Measurements from ENCODE around the gene DNAJC27.

DNA sequence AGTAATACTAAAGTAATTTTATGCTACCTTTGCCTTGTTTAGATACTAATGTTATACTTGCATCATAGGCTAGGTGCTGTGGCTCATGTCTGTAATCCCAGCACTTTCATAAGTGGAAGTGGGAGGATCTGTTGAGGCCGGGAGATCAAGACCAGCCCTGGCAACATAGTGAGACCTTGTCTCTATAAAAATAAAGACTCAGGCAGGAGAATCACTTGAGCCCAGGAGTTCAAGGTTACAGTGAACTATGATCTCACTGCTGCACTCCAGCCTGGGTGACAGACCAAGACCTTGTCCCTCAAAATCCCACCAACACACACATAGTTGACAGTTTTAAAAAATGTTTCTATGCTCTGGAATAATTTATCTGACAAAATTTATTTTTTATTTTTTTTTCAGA is 6.9 kb upstream of the DNAJC27 start:
- TF ChIP-seq, protein P1, sequence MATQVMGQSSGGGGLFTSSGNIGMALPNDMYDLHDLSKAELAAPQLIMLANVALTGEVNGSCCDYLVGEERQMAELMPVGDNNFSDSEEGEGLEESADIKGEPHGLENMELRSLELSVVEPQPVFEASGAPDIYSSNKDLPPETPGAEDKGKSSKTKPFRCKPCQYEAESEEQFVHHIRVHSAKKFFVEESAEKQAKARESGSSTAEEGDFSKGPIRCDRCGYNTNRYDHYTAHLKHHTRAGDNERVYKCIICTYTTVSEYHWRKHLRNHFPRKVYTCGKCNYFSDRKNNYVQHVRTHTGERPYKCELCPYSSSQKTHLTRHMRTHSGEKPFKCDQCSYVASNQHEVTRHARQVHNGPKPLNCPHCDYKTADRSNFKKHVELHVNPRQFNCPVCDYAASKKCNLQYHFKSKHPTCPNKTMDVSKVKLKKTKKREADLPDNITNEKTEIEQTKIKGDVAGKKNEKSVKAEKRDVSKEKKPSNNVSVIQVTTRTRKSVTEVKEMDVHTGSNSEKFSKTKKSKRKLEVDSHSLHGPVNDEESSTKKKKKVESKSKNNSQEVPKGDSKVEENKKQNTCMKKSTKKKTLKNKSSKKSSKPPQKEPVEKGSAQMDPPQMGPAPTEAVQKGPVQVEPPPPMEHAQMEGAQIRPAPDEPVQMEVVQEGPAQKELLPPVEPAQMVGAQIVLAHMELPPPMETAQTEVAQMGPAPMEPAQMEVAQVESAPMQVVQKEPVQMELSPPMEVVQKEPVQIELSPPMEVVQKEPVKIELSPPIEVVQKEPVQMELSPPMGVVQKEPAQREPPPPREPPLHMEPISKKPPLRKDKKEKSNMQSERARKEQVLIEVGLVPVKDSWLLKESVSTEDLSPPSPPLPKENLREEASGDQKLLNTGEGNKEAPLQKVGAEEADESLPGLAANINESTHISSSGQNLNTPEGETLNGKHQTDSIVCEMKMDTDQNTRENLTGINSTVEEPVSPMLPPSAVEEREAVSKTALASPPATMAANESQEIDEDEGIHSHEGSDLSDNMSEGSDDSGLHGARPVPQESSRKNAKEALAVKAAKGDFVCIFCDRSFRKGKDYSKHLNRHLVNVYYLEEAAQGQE (IDR thresholded peaks at IDR 0.05; ENCODE audit: low read depth, low read length) = no peak
- TF ChIP-seq CHD2 (IDR thresholded peaks at IDR 0.05; ENCODE audit: low read length, partially characterized antibody) (no peak), FOXJ3 (CRISPR knock-in tag; IDR thresholded peaks at IDR 0.05) (no peak), RFX5 (IDR thresholded peaks at IDR 0.05; ENCODE audit: low read length) (no peak), GATA2 (CRISPR knock-in tag; IDR thresholded peaks at IDR 0.05) (no peak), GABPA (IDR thresholded peaks at IDR 0.05; ENCODE audit: low read depth) (no peak), TEAD4 (IDR thresholded peaks at IDR 0.05; ENCODE audit: borderline replicate concordance, insufficient read depth) (no peak), RCOR1 (IDR thresholded peaks at IDR 0.05; ENCODE audit: low read length) (no peak)
- TF ChIP-seq, protein P2, sequence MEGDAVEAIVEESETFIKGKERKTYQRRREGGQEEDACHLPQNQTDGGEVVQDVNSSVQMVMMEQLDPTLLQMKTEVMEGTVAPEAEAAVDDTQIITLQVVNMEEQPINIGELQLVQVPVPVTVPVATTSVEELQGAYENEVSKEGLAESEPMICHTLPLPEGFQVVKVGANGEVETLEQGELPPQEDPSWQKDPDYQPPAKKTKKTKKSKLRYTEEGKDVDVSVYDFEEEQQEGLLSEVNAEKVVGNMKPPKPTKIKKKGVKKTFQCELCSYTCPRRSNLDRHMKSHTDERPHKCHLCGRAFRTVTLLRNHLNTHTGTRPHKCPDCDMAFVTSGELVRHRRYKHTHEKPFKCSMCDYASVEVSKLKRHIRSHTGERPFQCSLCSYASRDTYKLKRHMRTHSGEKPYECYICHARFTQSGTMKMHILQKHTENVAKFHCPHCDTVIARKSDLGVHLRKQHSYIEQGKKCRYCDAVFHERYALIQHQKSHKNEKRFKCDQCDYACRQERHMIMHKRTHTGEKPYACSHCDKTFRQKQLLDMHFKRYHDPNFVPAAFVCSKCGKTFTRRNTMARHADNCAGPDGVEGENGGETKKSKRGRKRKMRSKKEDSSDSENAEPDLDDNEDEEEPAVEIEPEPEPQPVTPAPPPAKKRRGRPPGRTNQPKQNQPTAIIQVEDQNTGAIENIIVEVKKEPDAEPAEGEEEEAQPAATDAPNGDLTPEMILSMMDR (IDR thresholded peaks at IDR 0.05) = no peak
